Measurements from ENCODE around the gene CDKAL1.

The CDKAL1 gene

DNA sequence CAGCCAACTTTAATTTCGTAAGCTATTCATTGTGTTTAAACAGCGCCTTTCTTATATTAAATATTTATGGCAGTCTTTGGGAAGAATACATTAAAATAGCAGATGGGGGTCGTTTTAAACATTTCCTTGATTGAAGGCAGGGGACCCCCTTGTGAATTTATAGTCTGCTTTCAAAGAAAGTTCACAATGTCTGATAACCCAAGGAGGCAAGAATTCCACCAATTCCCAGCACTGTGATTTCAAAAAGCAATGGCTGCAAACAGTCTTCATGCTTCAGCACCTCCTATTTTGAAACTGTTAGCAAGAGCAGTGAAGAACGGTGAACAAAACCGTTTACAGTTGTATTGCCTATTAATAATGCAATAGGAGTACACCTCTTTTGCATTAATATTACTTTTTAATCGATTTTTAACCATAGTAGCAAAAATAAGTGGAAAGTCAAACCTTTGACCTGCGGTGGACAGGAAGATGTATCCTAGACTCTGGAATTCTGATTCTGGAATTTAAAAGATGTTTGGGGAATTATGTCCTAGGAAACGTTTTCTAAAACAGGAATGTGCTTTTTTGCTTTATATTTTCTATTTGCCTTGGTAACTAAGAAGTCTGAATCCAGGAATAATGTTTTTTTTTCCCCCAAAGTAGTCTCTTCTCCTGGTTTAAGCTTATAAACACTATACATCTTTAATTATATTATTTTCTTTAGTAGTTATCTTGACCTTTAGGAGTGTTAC lies 393.0 kb downstream of the CDKAL1 start:
- DNase-seq (ENCODE audit: low spot score) = no peak

DNA sequence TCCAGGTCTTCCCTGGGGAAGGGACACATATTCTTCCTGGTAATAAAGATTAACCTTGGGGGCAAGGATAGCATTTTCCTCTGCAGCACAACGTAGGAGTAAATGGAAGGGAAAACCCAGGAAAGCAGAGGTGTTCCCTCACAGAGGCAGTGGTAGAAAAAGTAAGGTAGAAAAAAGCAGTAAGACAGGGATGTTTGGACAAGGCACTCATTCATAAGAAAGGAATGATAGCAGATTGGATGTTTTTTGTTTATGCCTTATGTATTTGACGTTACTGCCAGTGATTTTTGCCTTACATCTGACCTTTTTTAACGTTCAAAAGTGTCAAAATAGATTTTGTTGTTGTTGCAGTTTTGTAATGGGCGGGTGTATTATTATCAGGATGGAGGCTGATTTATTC lies 395.0 kb downstream of the CDKAL1 start:
- no peak for DNase-seq (ENCODE audit: low spot score)

DNA sequence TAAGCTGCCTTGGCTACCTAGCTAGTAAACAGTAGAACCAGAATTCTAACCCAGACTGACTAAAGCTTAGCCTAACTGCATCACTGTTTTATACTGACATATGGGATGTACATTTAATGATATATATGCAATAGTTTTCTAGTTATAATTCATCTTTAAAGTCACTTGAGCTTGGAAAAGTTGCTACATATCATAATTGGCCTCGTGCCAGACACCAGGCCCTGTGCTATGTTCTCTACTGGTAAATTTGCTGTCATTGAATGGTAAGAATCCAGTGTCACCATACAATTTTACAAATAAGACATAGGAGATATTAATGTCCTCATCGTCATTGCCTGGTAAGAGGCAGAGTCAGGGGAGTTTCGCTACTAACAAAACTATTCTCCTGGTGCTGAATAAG lies 396.8 kb downstream of the CDKAL1 start:
- DNase-seq (ENCODE audit: low spot score) = no peak

DNA sequence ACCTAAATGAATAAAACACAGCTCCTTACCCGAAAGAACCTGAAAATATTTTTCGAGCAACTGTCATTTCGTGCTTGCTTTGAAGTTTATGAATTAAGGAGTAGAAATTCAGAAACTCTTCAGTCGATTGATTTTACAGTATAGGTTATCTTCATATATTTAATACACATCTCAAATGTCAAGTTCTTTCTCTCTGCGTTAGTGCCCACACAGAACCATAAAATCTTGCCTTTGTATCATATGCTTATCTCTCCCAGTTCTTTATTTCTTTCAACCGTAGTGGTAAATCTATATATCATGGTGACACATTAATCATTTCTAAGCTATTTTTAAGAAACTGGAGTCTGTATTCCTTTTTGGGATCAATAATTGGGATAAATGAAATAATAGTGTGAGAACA lies 397.5 kb downstream of the CDKAL1 start:
- DNase-seq (ENCODE audit: low spot score) = no peak

DNA sequence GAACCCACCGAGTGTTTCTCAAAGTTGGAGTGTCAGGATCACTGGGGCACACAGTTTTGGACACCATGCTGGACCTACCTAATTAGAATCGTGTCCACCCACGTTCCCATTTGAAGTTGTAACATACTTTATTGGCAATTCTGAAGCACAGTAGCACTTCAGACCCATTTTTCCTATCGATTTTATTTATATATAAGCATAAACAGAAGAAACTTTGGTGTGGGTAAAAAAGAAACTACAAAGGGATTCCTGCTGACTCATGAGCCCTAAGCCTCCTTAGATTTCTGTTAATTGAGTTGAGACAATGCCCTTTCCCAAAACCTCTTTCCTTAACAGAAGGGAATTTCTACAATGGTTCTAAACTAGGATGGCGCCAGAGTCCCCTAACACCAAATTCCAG lies 398.0 kb downstream of the CDKAL1 start:
- DNase-seq (ENCODE audit: low spot score) = no peak

DNA sequence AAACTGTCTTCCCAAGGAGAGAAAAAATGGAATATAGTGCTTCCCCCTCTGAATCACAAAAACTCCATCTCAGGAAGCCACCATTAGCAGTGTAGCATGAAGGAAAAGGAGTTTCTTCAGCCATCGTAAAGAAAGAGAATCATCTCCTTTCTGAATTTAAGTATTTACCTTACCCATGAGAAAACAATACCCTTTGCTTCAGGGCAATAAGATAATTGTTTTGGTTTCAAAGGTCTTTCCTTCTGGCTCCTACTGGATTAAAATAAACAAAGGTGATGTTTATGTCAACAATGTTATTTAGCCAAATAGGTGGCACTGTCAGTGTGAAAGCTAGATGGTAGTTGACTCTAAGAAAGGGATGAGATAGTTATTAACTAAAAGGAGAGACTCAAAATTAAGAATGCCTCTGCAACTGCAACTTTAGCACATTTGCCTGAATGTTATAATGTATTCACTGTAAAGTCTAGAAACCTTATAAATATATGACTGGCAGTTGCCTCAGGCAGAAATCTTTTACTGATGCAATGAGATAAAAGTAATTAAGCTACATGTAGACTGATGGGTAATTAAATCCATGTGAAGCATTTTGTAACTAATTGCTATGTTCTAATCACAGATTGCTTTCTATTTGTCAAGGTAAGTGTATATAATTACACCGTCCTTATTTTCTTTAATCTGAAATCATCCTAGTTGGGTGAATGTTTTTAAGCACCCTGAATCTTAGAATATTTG lies 399.0 kb downstream of the CDKAL1 start:
- no peak for DNase-seq (ENCODE audit: low spot score)

DNA sequence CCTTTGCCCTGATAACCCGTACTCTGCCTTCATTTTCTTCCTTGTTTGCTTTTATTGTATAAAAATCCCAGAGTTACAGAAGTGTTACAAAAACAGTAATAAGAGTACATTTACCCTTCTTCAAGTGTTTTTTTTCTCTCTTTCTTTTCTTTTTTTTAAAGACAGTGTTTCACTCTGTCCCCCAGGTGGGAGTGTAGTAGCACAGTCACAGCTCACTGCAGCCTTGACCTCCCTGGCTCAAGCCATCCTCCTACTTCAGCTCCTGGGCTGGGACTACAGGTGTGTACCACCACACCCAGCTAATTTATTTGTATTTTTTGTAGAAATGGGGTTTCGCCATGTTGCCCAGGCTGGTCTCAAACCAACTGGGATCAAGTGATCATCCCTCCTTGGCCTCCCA lies 402.7 kb downstream of the CDKAL1 start:
- no peak for DNase-seq (ENCODE audit: low spot score)

DNA sequence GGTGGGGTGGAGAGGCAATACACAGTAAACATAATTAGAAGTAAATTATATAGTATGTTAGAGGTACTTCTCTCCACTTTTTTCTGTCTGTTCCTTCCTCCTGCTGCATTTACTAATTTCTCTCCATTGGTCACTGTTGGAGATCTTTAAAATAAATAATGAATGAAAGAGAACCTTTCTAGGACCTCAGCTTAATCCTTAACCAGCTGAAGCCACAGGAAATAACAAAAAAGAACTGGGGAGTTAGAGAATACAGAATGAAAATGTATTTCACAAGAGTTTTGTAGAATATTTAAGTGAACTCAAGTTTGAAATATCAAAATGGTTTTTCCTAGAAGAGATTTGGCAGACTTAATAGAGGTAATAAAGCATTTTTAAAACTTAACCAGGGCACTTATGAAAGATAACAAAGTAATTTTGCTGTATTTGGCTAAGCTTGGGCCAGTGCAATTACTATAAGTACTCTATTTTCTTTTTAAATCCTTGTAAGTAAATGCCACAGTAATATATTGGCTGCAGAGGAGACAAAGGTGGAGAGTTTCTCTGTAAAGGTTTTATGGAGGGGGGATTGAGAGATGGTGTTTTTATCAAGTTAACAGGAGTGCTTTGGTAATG lies 405.0 kb downstream of the CDKAL1 start:
- DNase-seq (ENCODE audit: low spot score) = no peak

DNA sequence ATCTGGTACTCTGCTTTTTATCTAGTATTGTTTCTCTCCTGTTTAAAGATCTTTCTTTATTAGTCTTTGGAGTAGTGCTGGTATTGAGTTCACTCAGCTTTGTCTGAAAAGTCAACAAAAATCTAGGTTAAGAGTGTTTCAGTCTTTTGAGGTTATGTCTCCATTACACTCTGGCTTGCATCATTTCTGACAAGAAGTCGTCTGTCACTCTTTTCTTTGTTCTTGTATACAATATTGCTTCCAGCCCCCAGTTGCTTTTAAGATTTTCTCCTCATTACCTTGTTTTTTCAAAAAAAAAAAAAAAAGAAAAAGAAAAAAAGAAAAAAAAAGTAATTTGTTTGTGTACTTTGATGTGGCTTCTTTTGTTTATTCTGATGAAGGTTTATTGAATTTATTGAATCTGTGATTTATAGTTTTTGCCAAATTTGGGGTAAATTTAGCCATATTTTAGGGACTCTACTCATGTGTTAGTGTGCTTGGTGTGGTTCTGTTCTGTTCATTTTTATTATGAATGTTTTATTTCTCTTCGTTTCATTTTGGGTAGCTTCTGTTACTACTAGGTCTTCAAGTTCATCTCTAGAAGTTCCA lies 408.9 kb downstream of the CDKAL1 start:
- no peak for DNase-seq (ENCODE audit: low spot score)

DNA sequence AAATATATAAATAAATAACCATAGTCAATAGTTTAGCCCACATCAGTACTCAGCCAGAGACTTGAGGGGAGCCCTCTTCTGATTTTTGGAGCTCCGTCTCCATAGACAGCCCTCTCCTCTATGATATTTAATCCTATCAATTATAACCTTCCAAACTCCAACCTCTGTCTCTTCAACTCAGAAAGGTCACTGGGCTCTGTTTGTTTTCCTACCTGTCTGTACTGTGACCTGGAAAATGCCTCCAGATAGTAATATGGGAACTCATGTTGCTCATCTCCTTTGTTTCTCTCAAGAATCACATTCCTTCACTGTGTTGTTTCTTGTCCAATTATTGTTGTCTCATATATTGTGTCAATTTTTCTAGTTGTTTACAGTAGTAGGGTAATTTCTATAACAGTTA lies 409.7 kb downstream of the CDKAL1 start:
- DNase-seq (ENCODE audit: low spot score) = no peak

DNA sequence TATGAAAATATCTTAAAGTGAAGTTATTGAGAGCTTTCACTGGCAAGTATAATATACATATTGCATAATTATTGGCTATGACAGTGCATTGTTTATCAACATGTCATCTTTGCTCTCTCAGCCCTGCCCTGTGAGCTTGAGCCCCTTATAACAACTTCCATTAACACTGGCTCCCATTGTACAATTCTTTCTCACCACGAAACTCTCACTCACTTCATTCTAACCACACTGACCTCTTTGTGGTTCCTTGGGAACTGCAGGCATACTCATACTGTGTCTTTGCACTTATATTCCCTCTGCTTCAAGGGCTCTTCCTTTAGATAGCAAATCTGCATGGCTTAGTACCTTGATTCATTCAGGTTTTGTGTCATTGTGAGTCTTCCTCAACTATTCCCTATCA lies 411.8 kb downstream of the CDKAL1 start:
- DNase-seq (ENCODE audit: low spot score) = no peak

DNA sequence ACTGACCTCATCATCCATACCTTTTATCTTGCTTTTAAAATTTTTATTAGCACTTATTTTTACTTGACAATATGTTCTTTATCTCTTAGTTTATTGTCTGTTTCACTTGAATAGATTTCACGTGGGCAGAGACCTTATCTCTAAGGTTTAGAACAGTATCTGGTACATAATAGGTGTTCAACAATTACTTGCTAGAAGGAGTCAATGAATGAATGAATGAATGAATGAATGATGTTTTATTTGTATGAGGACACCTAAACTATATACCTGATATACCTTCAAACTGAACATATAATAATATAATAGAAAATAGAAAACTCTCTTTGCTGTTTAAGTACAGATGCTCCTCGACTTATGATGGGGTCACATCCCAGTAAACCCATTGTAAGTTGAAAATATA lies 412.6 kb downstream of the CDKAL1 start:
- DNase-seq (ENCODE audit: low spot score) = no peak

DNA sequence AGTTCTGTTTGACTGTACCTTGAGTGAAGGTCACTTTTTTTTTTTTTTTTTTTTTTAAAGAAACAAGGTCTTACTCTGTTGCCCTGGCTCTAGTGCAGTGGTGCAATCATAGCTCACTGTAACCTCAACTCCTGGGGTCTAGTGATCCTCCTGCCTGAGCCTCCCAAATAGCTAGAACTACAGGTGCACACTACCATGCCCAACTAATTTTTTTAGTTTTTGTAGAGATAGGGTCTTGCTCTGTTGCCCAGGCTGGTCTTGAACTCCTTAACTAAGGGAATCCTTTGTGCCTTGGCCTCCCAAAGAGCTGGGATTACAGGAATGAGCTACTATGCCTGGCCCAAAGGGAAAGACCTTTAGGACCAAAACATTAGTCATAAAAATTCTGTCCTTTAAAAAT lies 413.7 kb downstream of the CDKAL1 start:
- no peak for DNase-seq (ENCODE audit: low spot score)

DNA sequence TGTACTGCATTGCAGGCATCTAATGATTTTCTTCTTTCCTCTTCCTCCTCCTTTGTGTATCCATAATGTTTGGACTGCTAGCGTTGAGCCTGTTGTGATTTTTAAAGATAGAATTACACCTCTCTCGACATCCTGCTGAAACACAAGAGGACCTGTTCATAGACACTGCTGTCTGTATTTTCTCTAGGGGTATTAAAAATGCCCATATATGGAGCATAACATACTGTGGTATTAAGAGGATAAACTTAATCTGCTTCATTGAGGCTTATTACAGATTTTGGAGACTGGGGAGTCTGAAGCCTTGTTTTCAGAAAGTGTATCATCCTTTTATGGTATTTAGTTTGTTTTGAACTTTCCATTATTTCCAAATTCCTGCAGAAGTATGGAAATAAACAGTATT lies 414.3 kb downstream of the CDKAL1 start:
- no peak for DNase-seq (ENCODE audit: low spot score)

DNA sequence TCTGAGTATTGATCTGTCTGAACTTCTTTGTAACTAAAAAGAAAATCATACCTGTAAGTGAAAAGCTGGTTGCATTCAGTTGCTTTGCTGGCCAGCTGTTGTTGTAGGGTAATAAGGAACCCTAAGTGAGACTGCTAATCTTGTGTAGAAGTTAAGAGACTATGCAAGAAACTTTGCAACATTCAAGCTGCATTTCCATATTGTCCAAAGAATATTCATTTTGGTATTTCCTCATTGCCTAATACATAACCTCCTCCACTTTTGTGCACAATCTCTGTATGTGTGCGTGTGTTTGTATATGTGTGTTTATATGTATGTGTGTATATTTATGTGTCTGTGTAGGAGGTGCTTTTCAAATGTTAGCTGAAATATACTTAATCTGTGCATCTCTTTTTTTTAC lies 414.9 kb downstream of the CDKAL1 start:
- DNase-seq (ENCODE audit: low spot score) = no peak

DNA sequence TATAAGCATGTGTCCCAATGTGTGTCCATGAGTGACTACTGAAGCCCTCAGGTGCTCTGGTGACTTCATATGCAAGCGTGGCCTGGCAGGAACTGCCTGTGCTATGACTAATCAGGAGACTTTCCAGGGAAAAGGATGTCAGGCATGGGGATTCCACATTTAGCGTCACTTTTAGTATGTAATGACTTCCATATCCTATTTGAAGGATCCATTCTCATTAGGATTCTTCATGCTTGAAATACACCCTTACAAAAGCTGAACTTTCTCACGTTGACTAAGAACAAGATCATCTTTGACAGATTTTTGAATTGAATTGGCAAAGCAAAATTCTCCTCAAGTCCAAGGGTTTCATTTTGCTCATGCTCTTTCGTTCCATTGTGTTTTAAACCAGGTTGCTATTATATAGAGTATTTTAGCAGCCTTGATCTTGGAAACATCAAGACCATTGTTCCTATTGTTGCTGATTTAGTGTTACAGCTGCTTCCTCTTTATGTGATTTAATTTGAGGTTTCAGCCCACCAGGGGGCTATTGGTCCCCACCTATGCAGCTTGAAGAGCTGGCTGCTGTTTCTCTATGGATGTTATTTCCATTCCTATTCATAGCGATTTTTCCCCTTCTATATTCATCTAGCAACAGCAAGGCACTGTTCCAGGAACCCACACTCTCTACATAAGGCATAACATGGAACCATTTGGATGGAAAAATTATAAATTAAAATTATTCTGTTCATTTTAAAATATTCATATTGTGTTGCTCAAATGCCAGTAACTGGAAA lies 418.6 kb downstream of the CDKAL1 start:
- DNase-seq (ENCODE audit: low spot score) = no peak

DNA sequence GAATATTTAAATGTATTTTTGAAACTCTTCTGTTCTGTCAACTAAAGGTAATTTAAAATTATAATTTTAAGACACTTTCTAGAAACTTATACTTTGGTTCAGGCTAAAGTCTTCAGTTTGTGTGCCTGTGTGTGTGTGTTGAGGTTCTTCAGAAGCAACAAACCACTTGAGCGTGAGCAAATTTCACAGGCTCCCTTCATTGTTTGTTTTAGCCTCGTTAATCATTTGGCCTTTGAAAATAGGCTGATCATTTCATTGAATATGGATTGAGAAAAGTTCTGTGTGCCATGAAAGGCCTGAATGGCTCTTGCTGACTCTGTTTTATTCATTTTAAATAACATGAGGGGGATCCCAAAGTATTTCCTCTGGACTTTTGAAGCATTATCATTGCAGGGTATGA lies 420.1 kb downstream of the CDKAL1 start:
- no peak for DNase-seq (ENCODE audit: low spot score)

DNA sequence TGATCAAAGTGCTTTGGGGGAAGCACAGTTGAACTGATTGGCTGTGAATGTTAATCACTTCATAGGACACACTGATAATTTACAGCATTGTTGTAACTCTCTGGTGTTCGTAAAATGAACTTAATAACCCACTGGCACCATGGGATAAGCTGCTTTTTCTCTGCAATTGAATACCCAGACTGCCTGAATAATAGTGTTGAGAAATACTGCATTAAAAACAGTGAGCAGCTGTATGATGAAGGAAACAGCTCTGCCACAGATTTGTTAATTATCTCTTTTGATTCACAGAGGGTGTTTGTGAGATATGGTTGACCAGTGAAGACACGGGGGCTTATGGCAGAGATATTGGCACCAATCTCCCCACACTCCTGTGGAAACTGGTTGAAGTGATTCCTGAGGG lies 420.9 kb downstream of the CDKAL1 start:
- DNase-seq (ENCODE audit: low spot score) = no peak

DNA sequence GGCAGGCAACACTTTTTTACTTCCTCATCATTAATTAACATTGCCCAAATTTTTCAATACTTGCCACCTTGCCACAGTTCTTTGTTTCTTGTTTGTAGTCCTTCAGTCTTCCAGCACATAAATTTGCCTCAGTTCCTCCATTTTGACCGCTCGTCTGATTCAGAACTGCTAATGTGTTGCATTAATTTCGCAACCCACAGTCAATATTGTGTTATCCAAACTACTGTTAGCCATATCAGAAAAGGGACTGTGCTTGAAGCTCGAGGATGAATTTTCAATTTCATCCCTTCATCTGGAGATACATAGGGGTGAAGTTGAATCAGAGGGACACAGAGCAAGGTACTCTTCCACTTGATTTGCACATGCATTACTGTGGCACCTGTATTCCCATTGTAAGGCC lies 421.5 kb downstream of the CDKAL1 start:
- no peak for DNase-seq (ENCODE audit: low spot score)

DNA sequence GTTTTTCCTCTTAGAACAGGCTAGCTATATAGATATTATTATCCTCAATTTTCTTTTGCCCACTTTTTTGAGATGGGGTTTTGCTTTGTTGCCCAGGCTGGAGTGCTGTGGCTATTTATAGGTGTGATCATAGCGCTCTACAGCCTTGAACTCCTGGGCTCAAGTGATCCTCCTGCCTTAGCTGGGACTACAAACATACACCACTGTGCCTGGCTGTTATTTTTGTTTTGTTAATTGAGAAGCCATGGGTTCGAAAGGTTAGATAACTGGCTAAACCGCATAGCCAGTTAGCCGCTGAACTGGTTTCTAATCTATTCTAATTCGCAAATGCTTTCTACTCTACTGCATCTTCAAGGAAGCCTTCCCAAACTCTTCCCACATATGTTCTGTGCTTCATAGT lies 425.8 kb downstream of the CDKAL1 start:
- DNase-seq (ENCODE audit: low spot score) = no peak

DNA sequence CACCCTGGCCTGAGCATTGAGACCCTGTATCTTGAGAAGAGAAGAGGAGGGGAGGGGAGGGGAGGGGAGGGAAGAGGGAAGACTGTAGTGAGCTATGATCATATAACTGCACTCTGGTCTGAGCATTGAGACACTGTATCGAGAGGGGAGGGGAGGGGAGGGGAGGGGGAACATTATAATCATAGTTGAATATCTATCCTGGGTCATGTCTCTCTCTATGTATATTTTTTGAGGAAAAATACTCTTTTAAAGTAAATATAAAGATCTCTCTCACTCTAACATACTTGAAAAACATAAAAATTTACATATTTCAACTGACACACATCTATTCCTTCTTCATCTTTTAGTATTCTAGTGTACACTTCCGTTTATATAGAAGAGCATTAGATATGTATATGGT lies 431.0 kb downstream of the CDKAL1 start:
- DNase-seq (ENCODE audit: low spot score) = no peak

DNA sequence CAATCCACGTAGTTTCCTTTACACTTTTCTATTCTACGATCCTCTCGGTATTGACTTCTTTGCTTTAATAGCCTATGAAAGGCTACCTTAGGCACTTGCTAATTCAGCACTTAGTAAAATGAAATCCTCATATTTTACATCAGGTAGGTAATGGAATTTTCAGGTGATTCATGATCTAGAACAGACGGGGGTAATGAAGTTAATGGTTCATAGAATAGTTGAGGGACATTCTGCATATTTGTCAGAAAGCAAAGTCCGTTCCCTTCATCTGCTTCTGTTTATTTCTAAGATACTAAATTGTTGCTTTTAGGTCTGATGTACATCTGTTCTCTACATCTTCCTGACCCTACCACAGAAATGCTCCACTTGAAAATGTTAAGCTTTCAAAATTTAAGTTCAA lies 431.7 kb downstream of the CDKAL1 start:
- DNase-seq (ENCODE audit: low spot score) = no peak
